Measurements from ENCODE around the gene GRM5.

DNA sequence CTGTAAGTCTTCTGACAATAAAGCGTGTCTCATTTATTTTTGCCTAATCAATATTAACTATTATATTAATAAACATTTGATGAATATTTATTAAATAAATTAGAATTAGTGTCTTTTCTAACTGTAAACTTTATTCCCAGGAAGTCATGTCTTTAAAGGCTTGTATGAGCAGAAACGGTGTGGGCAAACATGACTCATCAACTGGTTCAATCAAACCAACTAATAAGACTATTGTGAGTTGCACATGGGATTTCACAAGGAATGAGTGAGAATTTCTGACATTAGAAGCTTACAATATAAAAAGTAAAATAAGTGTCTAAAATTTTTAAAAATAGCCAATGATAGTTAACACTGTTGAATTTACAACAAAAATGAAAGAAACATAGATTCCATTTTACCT is 469.0 kb downstream of the GRM5 start:
- TF ChIP-seq POLR2A (IDR thresholded peaks at IDR 0.05): no peak
- TF ChIP-seq CTCF (IDR thresholded peaks at IDR 0.05): no peak
